B cell (primary cell): Measurements from ENCODE around the gene CNTNAP2. TPM values are rescaled to one million over a fixed set of nuclear protein-coding genes. Genes with fewer than 3 reads are reported as not detected.

Source experiments
- ATAC-seq: fragments of 200-7000 bp; cut with Tn5 transposase; one replicate; pipeline ENCODE4 v1.10.0; 2021; ENCODE audit warnings: low read depth, mild to moderate bottlenecking, moderate number of reproducible peaks, moderate library complexity
- CTCF ChIA-PET: fragments of 350-600 bp; sonication (Branson Sonifier 250); formaldehyde crosslinking; loops from one replicate; lab custom pipeline; 2021; ENCODE audit warnings: antibody characterized with exemption, inconsistent platforms; lab: Charles Lee
- POLR2A ChIA-PET: fragments of 350-600 bp; sonication (Branson Sonifier 250); formaldehyde crosslinking; loops from one replicate; lab custom pipeline; 2021; ENCODE audit warnings: antibody characterized with exemption; lab: Charles Lee
- DNase-seq: peaks from one replicate; pipeline ENCODE4 v3.0.0; 2013
- H2AFZ ChIP-seq: 2 replicates; pipeline ENCODE4 v1.6.1; 2012; ENCODE audit warnings: mild to moderate bottlenecking, low read depth, low read length; ENCODE audit not compliant: insufficient read depth, poor library complexity, severe bottlenecking
- H3K27ac ChIP-seq, 2 donors: 1 replicate in 1 of 2; 2 replicates in 1 of 2; pipeline ENCODE4 v1.5.1; 2012 to 2013; ENCODE audit warnings: low read length in 2 of 2, mild to moderate bottlenecking in 2 of 2, moderate library complexity in 1 of 2
- H3K27me3 ChIP-seq, 4 experiments: fragments of 200-600 bp in 1 of 4; sonication (generic) in 1 of 4; replicated peaks in 1 of 4; 1 replicate in 2 of 4; 2 replicates in 2 of 4; pipeline versions ENCODE4 v1.6.1 to v1.7.0; 2013 to 2016; ENCODE audit warnings: low read length in 3 of 4, mild to moderate bottlenecking in 2 of 4, mixed read lengths in 1 of 4, moderate library complexity in 1 of 4; ENCODE audit not compliant: insufficient read depth in 4 of 4, control insufficient read depth in 3 of 4; ENCODE audit errors: control extremely low read depth in 1 of 4
- H3K36me3 ChIP-seq, 2 experiments: replicated peaks in 1 of 2; 1 replicate in 1 of 2; 2 replicates in 1 of 2; pipeline versions ENCODE4 v1.6.1 to v1.7.1; 2013; ENCODE audit warnings: low read length in 1 of 2; ENCODE audit not compliant: insufficient read depth in 2 of 2, control insufficient read depth in 1 of 2; ENCODE audit errors: control extremely low read depth in 1 of 2, extremely low read depth in 1 of 2
- H3K4me1 ChIP-seq, 2 donors: fragments of 200-600 bp in 1 of 2; sonication (generic) in 1 of 2; 1 replicate in 1 of 2; 2 replicates in 1 of 2; pipeline versions ENCODE4 v1.5.1 to v1.6.1; 2013 to 2017; ENCODE audit warnings: low read length in 2 of 2; ENCODE audit not compliant: control insufficient read depth in 2 of 2, insufficient read depth in 2 of 2
- H3K4me2 ChIP-seq: replicated peaks from 2 replicates; pipeline ENCODE3; 2012; ENCODE audit warnings: mild to moderate bottlenecking, low read depth, low read length; ENCODE audit not compliant: poor library complexity, severe bottlenecking
- H3K4me3 ChIP-seq, 5 experiments: fragments of 200-600 bp in 1 of 5; sonication (generic) in 1 of 5; 1 replicate in 3 of 5; 2 replicates in 2 of 5; pipeline versions ENCODE4 v1.5.1 to v1.7.0; 2011 to 2016; ENCODE audit warnings: low read length in 4 of 5, mild to moderate bottlenecking in 4 of 5, low read depth in 2 of 5, control low read depth in 1 of 5, moderate library complexity in 1 of 5; ENCODE audit not compliant: insufficient read depth in 1 of 5; ENCODE audit errors: control extremely low read depth in 1 of 5, extremely low read depth in 1 of 5
- H3K79me2 ChIP-seq: fragments of 200-600 bp; sonication (generic); one replicate; pipeline ENCODE4 v1.6.0; 2016; ENCODE audit warnings: low read length; ENCODE audit not compliant: control insufficient read depth, insufficient read depth
- H3K9ac ChIP-seq: fragments of 200-600 bp; sonication (generic); 2 replicates; pipeline ENCODE4 v1.6.1; 2017; ENCODE audit warnings: mild to moderate bottlenecking, low read length, moderate library complexity
- H3K9me3 ChIP-seq, 3 donors: one replicate each; pipeline versions ENCODE4 v1.6.1 to v1.7.1; 2013; ENCODE audit warnings: low read length in 2 of 3; ENCODE audit not compliant: control insufficient read depth in 2 of 3, insufficient read depth in 1 of 3; ENCODE audit errors: control extremely low read depth in 1 of 3
- H4K20me1 ChIP-seq: 2 replicates; pipeline ENCODE4 v1.6.0; 2012; ENCODE audit warnings: mild to moderate bottlenecking, low read length; ENCODE audit not compliant: insufficient read depth, control insufficient read depth, poor library complexity, severe bottlenecking
- H3K27ac Mint-ChIP-seq: one replicate; pipeline ENCODE4 v1.8.0; 2021; ENCODE audit warnings: mixed read lengths
- H3K27me3 Mint-ChIP-seq: one replicate; pipeline ENCODE4 v1.8.0; 2021; ENCODE audit warnings: mixed read lengths
- H3K4me1 Mint-ChIP-seq: one replicate; pipeline ENCODE4 v1.8.0; 2021; ENCODE audit warnings: mixed read lengths
- H3K4me3 Mint-ChIP-seq: one replicate; pipeline ENCODE4 v1.8.0; 2021; ENCODE audit warnings: mixed read lengths
- H3K9me3 Mint-ChIP-seq: one replicate; pipeline ENCODE4 v1.8.0; 2022; ENCODE audit warnings: mixed read lengths; ENCODE audit not compliant: insufficient read depth
- CTCF ChIP-seq: fragments of 200-600 bp; IDR thresholded peaks from one replicate; pipeline ENCODE4 v1.8.0; 2022; ENCODE audit warnings: antibody characterized with exemption, mild to moderate bottlenecking
- EZH2 ChIP-seq: IDR thresholded peaks from 2 replicates; pipeline ENCODE4 v1.6.1; 2012; ENCODE audit warnings: borderline replicate concordance, low read depth, mild to moderate bottlenecking, moderate library complexity, low read length; ENCODE audit not compliant: insufficient read depth, poor library complexity, severe bottlenecking
- WGBS: methylation state at CpG from one replicate; pipeline ENCODE4 v1.1.5; 2013; ENCODE audit warnings: missing lambda C conversion rate; ENCODE audit not compliant: insufficient coverage; 5-methylcytosine and 5-hydroxymethylcytosine counted together
- intact Hi-C: fragments of 100-400 bp; cut with micrococcal nuclease; formaldehyde crosslinking; loops from one replicate; pipeline ENCODE4 v1.10.0; 2022
- polyA plus RNA-seq: library from polyadenylated mRNA; depleted of rRNA; stranded (reverse); fragments of >200 nt; gene quantifications from 2 replicates; pipeline ENCODE4 v1.2.3, GENCODE V29; 2012
- total RNA-seq, 2 donors: library from RNA; stranded (reverse); fragments of 120-200 nt in 1 of 2; gene quantifications; 1 replicate in 1 of 2; 2 replicates in 1 of 2; pipeline versions ENCODE4 v1.2.3 to v1.2.4, GENCODE V29; 2013 to 2022

CNTNAP2 gene
- total and polyA plus RNA-seq, 2 donors (not counting 1 experiment from before 2014, with no cell fraction given) = 7.4 to 16.6 TPM

GRCh38 chr7:146922782-146923181 is 806.2 kb downstream of the CNTNAP2 start:
- H3K36me3 ChIP-seq = no peaks in the 10 kb centered on the region
- intact Hi-C loops = no loop called here
- peaks cover 0 to 3% (median 0%) of the 10 kb centered on the region in 3 donors for H3K9me3 ChIP-seq
- no peak for TF ChIP-seq EZH2
- TF ChIP-seq CTCF = no peak
- no peaks in the 10 kb centered on the region for H3K79me2 ChIP-seq
- no peaks in the 10 kb centered on the region for H3K4me1 ChIP-seq
- no peaks in the 10 kb centered on the region for H4K20me1 ChIP-seq
- no peak overlapping the region for H3K4me3 ChIP-seq
- Mint-ChIP-seq H3K4me1 (no peaks in the 10 kb centered on the region), H3K4me3 (no peak overlapping the region), H3K9me3 (peaks cover 2% of the 10 kb centered on the region), H3K27ac (no peak overlapping the region), H3K27me3 (no peaks in the 10 kb centered on the region)
- CTCF ChIA-PET = no interaction called here
- POLR2A ChIA-PET = no interaction called here
- no CpG with 5 or more reads among the region's 2 CpGs for WGBS
- H3K27me3 ChIP-seq = no peaks in the 10 kb centered on the region
- no peak for DNase-seq
- no peak overlapping the region for H3K9ac ChIP-seq
- ATAC-seq = no peak
- no peak overlapping the region for H2AFZ ChIP-seq
- no peak overlapping the region for H3K27ac ChIP-seq
- H3K4me2 ChIP-seq = no peak overlapping the region

- no peaks in the 10 kb centered on the region for H3K79me2 ChIP-seq
- H3K27me3 ChIP-seq = no peaks in the 10 kb centered on the region
- intact Hi-C loops = no loop called here
- no peaks in the 10 kb centered on the region for H3K9me3 ChIP-seq
- Mint-ChIP-seq H3K27ac (no peak overlapping the region), H3K4me1 (no peaks in the 10 kb centered on the region), H3K4me3 (no peak overlapping the region), H3K27me3 (no peaks in the 10 kb centered on the region), H3K9me3 (no peaks in the 10 kb centered on the region)
- no peaks in the 10 kb centered on the region for H3K4me1 ChIP-seq
- ATAC-seq (no peak), DNase-seq (no peak)
- TF ChIP-seq CTCF (no peak), EZH2 (no peak)
- H3K4me2 ChIP-seq = no peak overlapping the region
- H3K9ac ChIP-seq = no peak overlapping the region
- POLR2A ChIA-PET = no interaction called here
- no peaks in the 10 kb centered on the region for H4K20me1 ChIP-seq
- no peak overlapping the region for H3K27ac ChIP-seq
- CTCF ChIA-PET = no interaction called here
- no peak overlapping the region for H3K4me3 ChIP-seq
- no CpG with 5 or more reads among the region's 2 CpGs for WGBS
- H3K36me3 ChIP-seq = no peaks in the 10 kb centered on the region
- H2AFZ ChIP-seq = no peak overlapping the region
Measured at GRCh38 chr7:146926841-146927240, 810.2 kb downstream of the CNTNAP2 start.
